Coronary artery (tissue), 2 donors: ENCODE measurements around the gene MESD.
A peak's percentile ranks its signal among the peaks of the same experiment; 100 is the strongest.
"Not testable (repeated sequence)": the region's sequence is repeated elsewhere in the genome, so short reads cannot be mapped to it uniquely, and the experiment has no call there.

Experiments used
- DNase-seq: peaks from one replicate; pipeline ENCODE4 v3.0.0-alpha.2; 2017; ENCODE audit warnings: low spot score
- H3K27ac ChIP-seq, 2 donors: fragments of 200-600 bp; sonication (generic); one replicate each; pipeline ENCODE4 v1.5.1; 2016 to 2019
- H3K4me3 ChIP-seq: fragments of 200-600 bp; sonication (generic); 2 replicates; pipeline ENCODE4 v1.5.1; 2016; ENCODE audit warnings: mild to moderate bottlenecking, moderate library complexity
- TF ChIP-seq, protein P1 (sequence below): fragments of 200-600 bp; sonication (generic); IDR thresholded peaks from one replicate; pipeline ENCODE4 v1.5.1; 2019; ENCODE audit warnings: antibody characterized with exemption

The MESD gene

GRCh38 chr15:80966431-80967197 is 23.0 kb downstream of the MESD start:
- DNase-seq, result peak; percentile 38
- Histone ChIP-seq H3K27ac (no peak overlapping the region), H3K4me3 (no peak overlapping the region)
- TF ChIP-seq, protein P1, sequence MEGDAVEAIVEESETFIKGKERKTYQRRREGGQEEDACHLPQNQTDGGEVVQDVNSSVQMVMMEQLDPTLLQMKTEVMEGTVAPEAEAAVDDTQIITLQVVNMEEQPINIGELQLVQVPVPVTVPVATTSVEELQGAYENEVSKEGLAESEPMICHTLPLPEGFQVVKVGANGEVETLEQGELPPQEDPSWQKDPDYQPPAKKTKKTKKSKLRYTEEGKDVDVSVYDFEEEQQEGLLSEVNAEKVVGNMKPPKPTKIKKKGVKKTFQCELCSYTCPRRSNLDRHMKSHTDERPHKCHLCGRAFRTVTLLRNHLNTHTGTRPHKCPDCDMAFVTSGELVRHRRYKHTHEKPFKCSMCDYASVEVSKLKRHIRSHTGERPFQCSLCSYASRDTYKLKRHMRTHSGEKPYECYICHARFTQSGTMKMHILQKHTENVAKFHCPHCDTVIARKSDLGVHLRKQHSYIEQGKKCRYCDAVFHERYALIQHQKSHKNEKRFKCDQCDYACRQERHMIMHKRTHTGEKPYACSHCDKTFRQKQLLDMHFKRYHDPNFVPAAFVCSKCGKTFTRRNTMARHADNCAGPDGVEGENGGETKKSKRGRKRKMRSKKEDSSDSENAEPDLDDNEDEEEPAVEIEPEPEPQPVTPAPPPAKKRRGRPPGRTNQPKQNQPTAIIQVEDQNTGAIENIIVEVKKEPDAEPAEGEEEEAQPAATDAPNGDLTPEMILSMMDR, result no peak

DNA sequence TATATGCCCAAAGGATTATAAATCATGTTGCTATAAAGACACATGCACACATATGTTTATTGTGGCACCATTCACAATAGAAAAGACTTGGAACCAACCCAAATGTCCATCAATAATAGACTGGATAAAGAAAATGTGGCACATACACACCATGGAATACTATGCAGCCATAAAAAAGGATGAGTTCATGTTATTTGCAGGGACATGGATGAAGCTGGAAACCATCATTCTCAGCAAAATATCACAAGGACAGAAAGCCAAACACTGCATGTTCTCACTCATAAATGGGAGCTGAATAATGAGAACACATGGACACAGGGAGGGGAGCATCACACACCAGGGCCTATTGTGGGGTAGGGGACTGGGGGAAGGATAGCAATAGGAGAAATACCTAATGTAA is 24.2 kb downstream of the MESD start:
- not testable (repeated sequence) for H3K27ac ChIP-seq, H3K4me3 ChIP-seq, DNase-seq

DNA sequence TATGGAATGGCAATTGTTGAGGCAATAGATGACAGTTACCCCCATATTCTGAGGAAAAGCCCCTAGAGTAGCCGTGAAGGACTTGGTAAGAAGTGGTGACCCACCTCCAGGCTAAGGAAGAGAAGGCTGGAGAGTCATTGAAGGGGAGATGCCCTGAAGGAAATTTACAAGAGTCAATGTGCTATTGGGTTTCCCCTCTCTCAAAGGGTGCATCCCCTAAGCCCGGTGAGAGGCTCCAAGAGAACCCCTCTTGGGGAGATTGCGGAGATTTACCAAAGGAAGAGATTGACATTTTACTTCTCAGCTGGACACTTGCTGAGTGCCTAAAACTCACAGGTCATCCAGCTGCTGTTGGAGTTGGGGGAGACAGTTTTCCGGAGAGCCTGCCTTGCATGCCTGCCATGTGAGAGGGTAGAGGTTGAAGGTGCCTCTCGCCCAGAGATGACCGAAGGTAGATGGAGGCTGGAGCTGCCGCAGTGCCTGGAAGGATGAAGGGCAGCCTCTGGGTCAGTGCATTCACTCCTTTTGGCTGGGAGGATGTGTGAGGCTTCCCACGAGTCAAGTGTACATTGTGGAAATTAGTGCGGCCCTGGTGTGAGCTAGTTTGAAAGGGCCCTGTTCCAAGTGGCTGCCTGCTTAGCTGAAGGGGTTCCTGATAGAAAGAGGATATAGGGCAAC is 30.7 kb downstream of the MESD start:
- TF ChIP-seq, protein P1, result no peak
- DNase-seq, result no peak
- Histone ChIP-seq H3K27ac (no peak overlapping the region), H3K4me3 (no peak overlapping the region)

- no peak for DNase-seq
- H3K4me3 ChIP-seq, result no peak overlapping the region
- TF ChIP-seq, protein P1, result no peak
- no peak overlapping the region for H3K27ac ChIP-seq
Observed at GRCh38 chr15:80957976-80958375, 31.6 kb downstream of the MESD start.

GRCh38 chr15:80957556-80957955 is 32.1 kb downstream of the MESD start:
- Histone ChIP-seq H3K27ac (no peak overlapping the region), H3K4me3 (no peak overlapping the region)
- TF ChIP-seq, protein P1, result no peak
- DNase-seq, result no peak

GRCh38 chr15:80955571-80956452 is 33.8 kb downstream of the MESD start:
- not testable (repeated sequence) for H3K27ac ChIP-seq, DNase-seq, H3K4me3 ChIP-seq

DNA sequence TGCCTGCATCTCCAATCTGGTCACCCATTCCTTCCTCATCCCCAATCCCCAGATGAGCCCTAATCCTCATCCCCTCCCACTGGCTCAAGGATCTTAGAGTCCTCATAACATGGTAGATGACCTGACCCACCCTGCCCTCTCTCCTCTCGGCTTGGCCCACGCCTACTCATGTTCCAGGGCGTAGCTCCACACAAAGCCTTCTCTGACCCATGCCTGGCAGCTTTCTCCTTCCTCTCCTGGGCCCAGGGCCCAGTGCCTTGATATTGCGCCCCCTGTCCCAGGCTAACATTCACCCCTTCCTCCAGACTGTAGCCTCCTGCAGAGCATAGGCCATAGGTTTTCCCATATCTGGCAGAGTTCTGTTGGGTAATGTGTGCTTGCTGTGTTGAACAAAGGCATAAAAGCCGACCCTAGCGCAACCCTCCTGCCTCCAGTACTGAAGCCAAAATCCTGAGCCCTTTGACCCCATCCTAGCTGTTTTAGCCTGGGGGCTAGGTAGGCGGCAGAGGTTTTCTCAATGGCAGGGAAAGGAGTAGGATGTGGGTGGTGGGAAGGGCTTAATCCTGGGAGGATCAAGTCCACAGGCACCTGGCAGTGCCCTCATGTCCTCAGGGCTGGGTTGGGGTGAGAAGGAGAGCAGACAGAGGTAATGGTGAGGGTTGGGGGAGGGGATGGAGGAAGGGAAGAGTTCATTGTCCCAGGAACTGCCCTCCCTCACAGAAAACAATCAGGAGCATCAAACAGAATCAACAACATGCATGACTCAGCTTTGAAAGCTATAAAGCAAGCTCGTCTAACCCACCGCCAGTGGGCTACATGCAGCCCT is 35.5 kb downstream of the MESD start:
- no peak overlapping the region for H3K27ac ChIP-seq
- TF ChIP-seq, protein P1, result no peak
- no peak for DNase-seq
- H3K4me3 ChIP-seq, result no peak overlapping the region
